ENCODE data around the gene CCM2.

The CCM2 gene

DNA sequence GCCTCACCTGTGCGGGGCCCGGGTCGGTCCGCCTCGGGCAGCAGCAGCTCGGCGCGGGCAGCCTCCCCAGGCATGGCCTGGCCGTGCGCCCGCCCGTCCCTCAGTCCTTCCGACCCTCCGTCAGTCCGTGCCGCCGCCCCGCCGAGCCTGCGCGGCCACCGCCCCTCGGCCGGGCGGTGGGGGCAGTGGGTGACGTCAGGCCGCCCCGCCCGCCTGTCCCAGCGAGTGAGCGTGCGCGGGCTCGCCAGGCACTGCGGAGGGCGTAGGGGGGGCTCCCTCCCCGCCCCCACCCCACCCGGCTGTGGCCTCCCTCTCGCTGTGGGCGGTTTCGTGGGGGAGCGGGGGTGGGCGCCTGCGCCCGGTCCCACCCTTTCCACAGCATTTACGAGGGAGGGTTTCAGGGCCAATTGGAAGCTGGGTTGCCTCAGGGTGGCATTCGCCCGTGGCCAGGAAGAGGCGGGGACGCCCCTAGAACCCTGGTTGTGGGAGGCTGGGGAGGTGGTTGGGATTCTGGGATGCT lies 88.9 kb downstream of the CCM2 start, which contains the start of gene NACAD:
TSS of gene NACAD (minus strand) at position 149 of the 520 bp plus-strand sequence. CDS start at position 74, 75 bp downstream.
- WGBS (ENCODE audit: insufficient coverage): 0% methylated on average over 29 of the region's 50 CpGs
- H3K36me3 ChIP-seq (ENCODE audit: control insufficient read depth in 4 of 4, insufficient read depth in 4 of 4, low read length in 3 of 4): no peaks in the 10 kb centered on the region
- peaks cover 4 to 34% (median 9%) of the 10 kb centered on the region in 5 experiments for H3K27me3 ChIP-seq (replicated peaks in 2 of 5; ENCODE audit: control insufficient read depth in 4 of 5, insufficient read depth in 5 of 5, low read length in 4 of 5)
- peak in 2 of 3 donors; percentile 41 to 54 for DNase-seq
- H3K4me3 ChIP-seq (ENCODE audit: control insufficient read depth in 1 of 7, extremely low read depth in 1 of 7, insufficient read depth in 4 of 7, low read depth in 2 of 7, low read length in 6 of 7): peak within 1 kb of the TSS in 6 of 7 experiments; percentile 36 to 70 (median 48)
- peaks cover 0 to 2% (median 0%) of the 10 kb centered on the region in 5 experiments for H3K9me3 ChIP-seq (ENCODE audit: control extremely low read depth in 1 of 5, control insufficient read depth in 4 of 5, insufficient read depth in 2 of 5, low read depth in 1 of 5, low read length in 4 of 5)
- no peak within 1 kb of the TSS for H3K27ac ChIP-seq (ENCODE audit: insufficient read depth in 1 of 2, low read depth in 1 of 2, low read length in 2 of 2, poor library complexity in 1 of 2, severe bottlenecking in 2 of 2)
- peaks cover 0 to 8% (median 6%) of the 10 kb centered on the region in 4 experiments for H3K4me1 ChIP-seq (ENCODE audit: control extremely low read depth in 1 of 4, control insufficient read depth in 4 of 4, insufficient read depth in 4 of 4, low read length in 3 of 4)
- POLR2A ChIA-PET: no interaction called here
- CTCF ChIA-PET: no interaction called here

DNA sequence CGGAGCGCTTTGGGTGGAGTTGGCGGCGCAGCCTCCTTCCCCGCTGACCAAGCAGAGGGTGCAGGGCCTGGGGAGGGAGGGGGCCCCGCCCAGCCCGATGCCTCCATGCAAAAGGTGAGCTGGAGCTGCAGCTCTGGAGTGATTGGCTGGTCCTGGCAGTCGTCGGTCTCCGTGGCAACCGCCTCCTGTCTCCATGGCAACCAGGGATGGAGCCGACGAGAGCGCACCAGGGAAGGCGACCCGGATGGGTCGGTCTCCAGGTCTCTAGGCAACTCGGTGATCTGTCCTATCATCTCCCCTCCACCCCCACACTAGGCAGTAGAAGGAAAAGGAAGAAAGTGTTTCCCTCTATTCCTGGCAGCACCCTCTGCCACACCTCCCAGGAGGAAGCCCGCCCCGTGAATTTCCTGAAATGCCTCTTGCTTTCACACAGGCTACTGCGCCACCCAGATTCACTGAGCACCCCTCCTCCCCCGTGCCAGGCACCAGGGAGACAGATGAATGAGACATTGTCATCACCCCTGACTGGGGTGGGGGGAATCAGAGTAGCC lies 89.4 kb downstream of the CCM2 start:
- POLR2A ChIA-PET: no interaction called here
- Histone ChIP-seq H3K27me3 (replicated peaks in 2 of 5; ENCODE audit: control insufficient read depth in 4 of 5, insufficient read depth in 5 of 5, low read length in 4 of 5) (peaks cover 4 to 34% (median 9%) of the 10 kb centered on the region in 5 experiments), H3K4me3 (ENCODE audit: control insufficient read depth in 1 of 7, extremely low read depth in 1 of 7, insufficient read depth in 4 of 7, low read depth in 2 of 7, low read length in 6 of 7) (peak overlapping the region in 5 of 7 experiments; percentile 36 to 70 (median 56)), H3K36me3 (ENCODE audit: control insufficient read depth in 4 of 4, insufficient read depth in 4 of 4, low read length in 3 of 4) (no peaks in the 10 kb centered on the region), H3K9me3 (ENCODE audit: control extremely low read depth in 1 of 5, control insufficient read depth in 4 of 5, insufficient read depth in 2 of 5, low read depth in 1 of 5, low read length in 4 of 5) (peaks cover 0 to 2% (median 0%) of the 10 kb centered on the region in 5 experiments), H3K27ac (ENCODE audit: insufficient read depth in 1 of 2, low read depth in 1 of 2, low read length in 2 of 2, poor library complexity in 1 of 2, severe bottlenecking in 2 of 2) (no peak overlapping the region), H3K4me1 (ENCODE audit: control extremely low read depth in 1 of 4, control insufficient read depth in 4 of 4, insufficient read depth in 4 of 4, low read length in 3 of 4) (peaks cover 0 to 8% (median 6%) of the 10 kb centered on the region in 4 experiments)
- CTCF ChIA-PET: no interaction called here
- peak; percentile 24 to 58 (median 54) for DNase-seq
- WGBS (ENCODE audit: insufficient coverage): no CpG with 5 or more reads among the region's 22 CpGs

GRCh38 chr7:45092100-45092930 lies 92.3 kb downstream of the CCM2 start:
- Histone ChIP-seq H3K27me3 (replicated peaks in 2 of 5; ENCODE audit: control insufficient read depth in 4 of 5, insufficient read depth in 5 of 5, low read length in 4 of 5) (peaks cover 4 to 34% (median 9%) of the 10 kb centered on the region in 5 experiments), H3K36me3 (ENCODE audit: control insufficient read depth in 4 of 4, insufficient read depth in 4 of 4, low read length in 3 of 4) (no peaks in the 10 kb centered on the region), H3K4me3 (ENCODE audit: control insufficient read depth in 1 of 7, extremely low read depth in 1 of 7, insufficient read depth in 4 of 7, low read depth in 2 of 7, low read length in 6 of 7) (no peak overlapping the region), H3K9me3 (ENCODE audit: control extremely low read depth in 1 of 5, control insufficient read depth in 4 of 5, insufficient read depth in 2 of 5, low read depth in 1 of 5, low read length in 4 of 5) (peaks cover 0 to 6% (median 0%) of the 10 kb centered on the region in 5 experiments), H3K4me1 (ENCODE audit: control extremely low read depth in 1 of 4, control insufficient read depth in 4 of 4, insufficient read depth in 4 of 4, low read length in 3 of 4) (peaks cover 0 to 8% (median 6%) of the 10 kb centered on the region in 4 experiments), H3K27ac (ENCODE audit: insufficient read depth in 1 of 2, low read depth in 1 of 2, low read length in 2 of 2, poor library complexity in 1 of 2, severe bottlenecking in 2 of 2) (no peak overlapping the region)
- 77% methylated on average over 5 of the region's 7 CpGs for WGBS (ENCODE audit: insufficient coverage)
- POLR2A ChIA-PET: interaction anchor here (0.5 kb wide), 1 partner anchor 241 kb away, joined by 3 read pairs; no protein-coding TSS in a partner anchor
- DNase-seq: no peak
- CTCF ChIA-PET: interaction anchor here (0.6 to 1.0 kb wide), 2 partner anchors 17 to 20 kb away, joined by 3 to 4 read pairs; no protein-coding TSS in a partner anchor

DNA sequence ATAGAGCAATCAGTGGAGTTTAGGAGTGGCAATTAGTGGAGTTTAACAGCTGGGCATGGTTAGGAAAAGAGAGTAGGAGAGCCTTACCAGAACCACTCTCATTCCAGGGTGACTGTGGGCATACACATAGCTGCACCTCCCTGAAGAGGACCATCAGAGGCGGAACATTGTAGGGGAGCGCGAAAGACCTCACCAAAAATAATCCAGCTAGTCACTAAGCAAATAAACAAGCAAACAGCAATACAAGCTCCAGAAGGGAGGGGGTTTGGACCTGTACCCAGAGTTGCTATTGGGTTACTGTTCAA lies 92.9 kb downstream of the CCM2 start:
- H3K36me3 ChIP-seq (ENCODE audit: control insufficient read depth in 4 of 4, insufficient read depth in 4 of 4, low read length in 3 of 4): no peaks in the 10 kb centered on the region
- 73% methylated on average over 3 of the region's 3 CpGs for WGBS (ENCODE audit: insufficient coverage)
- DNase-seq: no peak
- ChIA-PET CTCF (interaction anchor here (0.6 to 1.0 kb wide), 2 partner anchors 17 to 21 kb away, joined by 3 to 4 read pairs; no protein-coding TSS in a partner anchor), POLR2A (interaction anchor here (0.5 kb wide), 1 partner anchor 242 kb away, joined by 3 read pairs; no protein-coding TSS in a partner anchor)
- H3K4me1 ChIP-seq (ENCODE audit: control extremely low read depth in 1 of 4, control insufficient read depth in 4 of 4, insufficient read depth in 4 of 4, low read length in 3 of 4): peaks cover 0 to 8% (median 6%) of the 10 kb centered on the region in 4 experiments
- H3K9me3 ChIP-seq (ENCODE audit: control extremely low read depth in 1 of 5, control insufficient read depth in 4 of 5, insufficient read depth in 2 of 5, low read depth in 1 of 5, low read length in 4 of 5): peaks cover 0 to 6% (median 0%) of the 10 kb centered on the region in 5 experiments
- no peak overlapping the region for H3K27ac ChIP-seq (ENCODE audit: insufficient read depth in 1 of 2, low read depth in 1 of 2, low read length in 2 of 2, poor library complexity in 1 of 2, severe bottlenecking in 2 of 2)
- H3K4me3 ChIP-seq (ENCODE audit: control insufficient read depth in 1 of 7, extremely low read depth in 1 of 7, insufficient read depth in 4 of 7, low read depth in 2 of 7, low read length in 6 of 7): no peak overlapping the region
- peaks cover 4 to 32% (median 7%) of the 10 kb centered on the region in 5 experiments for H3K27me3 ChIP-seq (replicated peaks in 2 of 5; ENCODE audit: control insufficient read depth in 4 of 5, insufficient read depth in 5 of 5, low read length in 4 of 5)

DNA sequence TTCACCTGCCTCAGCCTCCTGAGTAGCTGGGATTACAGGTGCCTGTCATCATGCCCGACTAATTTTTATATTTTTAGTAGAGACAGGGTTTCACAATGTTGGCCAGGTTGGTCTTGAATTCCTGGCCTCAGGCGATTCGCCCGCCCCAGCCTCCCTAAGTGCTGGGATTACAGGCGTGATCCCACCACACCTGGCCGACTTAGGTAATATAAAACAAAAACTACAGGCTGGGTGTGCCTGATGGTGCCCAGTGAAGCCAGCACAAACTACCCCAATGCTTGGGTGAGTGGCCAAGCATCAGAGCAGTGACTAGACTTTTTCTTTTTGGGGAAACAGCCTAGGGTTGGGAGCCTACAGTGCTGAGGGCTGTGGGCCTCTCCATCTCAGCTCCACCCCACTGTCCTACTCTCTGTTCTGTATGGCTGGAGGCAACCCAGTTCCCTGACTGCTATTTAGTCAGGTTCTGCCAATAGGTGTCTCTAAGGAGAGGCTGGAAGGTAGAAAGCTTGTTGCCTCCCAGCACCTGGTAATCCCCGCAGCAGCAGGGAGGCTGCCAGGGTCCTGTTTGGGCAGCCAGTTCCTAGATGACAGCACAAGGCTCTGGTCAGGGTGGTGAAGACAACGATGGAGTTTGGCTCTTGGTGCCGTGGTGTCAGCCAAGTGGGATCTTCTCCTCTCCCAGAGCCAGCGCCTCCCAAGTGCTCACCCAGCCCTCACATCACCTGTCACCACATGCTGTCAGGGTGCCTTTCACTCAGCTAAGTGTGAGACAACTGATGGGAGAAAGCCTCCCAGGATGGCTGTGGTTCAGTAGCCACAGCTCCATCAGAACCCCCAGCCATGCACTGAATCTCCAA lies 99.2 kb downstream of the CCM2 start:
- H3K27me3 ChIP-seq (replicated peaks in 2 of 5; ENCODE audit: control insufficient read depth in 4 of 5, insufficient read depth in 5 of 5, low read length in 4 of 5): no peaks in the 10 kb centered on the region
- peaks cover 0 to 5% (median 0%) of the 10 kb centered on the region in 5 experiments for H3K9me3 ChIP-seq (ENCODE audit: control extremely low read depth in 1 of 5, control insufficient read depth in 4 of 5, insufficient read depth in 2 of 5, low read depth in 1 of 5, low read length in 4 of 5)
- no peaks in the 10 kb centered on the region for H3K4me1 ChIP-seq (ENCODE audit: control extremely low read depth in 1 of 4, control insufficient read depth in 4 of 4, insufficient read depth in 4 of 4, low read length in 3 of 4)
- ChIA-PET POLR2A (no interaction called here), CTCF (no interaction called here)
- no peak for DNase-seq
- H3K36me3 ChIP-seq (ENCODE audit: control insufficient read depth in 4 of 4, insufficient read depth in 4 of 4, low read length in 3 of 4): peaks cover 10 to 54% (median 45%) of the 10 kb centered on the region in 4 experiments
- H3K4me3 ChIP-seq (ENCODE audit: control insufficient read depth in 1 of 7, extremely low read depth in 1 of 7, insufficient read depth in 4 of 7, low read depth in 2 of 7, low read length in 6 of 7): no peak overlapping the region
- over 99% methylated on average over 8 of the region's 10 CpGs for WGBS (ENCODE audit: insufficient coverage)
- H3K27ac ChIP-seq (ENCODE audit: insufficient read depth in 1 of 2, low read depth in 1 of 2, low read length in 2 of 2, poor library complexity in 1 of 2, severe bottlenecking in 2 of 2): no peak overlapping the region

- WGBS (ENCODE audit: insufficient coverage): 97% methylated on average over 14 of the region's 16 CpGs
- DNase-seq: no peak
- Histone ChIP-seq H3K4me3 (ENCODE audit: control insufficient read depth in 1 of 7, extremely low read depth in 1 of 7, insufficient read depth in 4 of 7, low read depth in 2 of 7, low read length in 6 of 7) (no peak overlapping the region), H3K4me1 (ENCODE audit: control extremely low read depth in 1 of 4, control insufficient read depth in 4 of 4, insufficient read depth in 4 of 4, low read length in 3 of 4) (no peaks in the 10 kb centered on the region), H3K9me3 (ENCODE audit: control extremely low read depth in 1 of 5, control insufficient read depth in 4 of 5, insufficient read depth in 2 of 5, low read depth in 1 of 5, low read length in 4 of 5) (peaks cover 0 to 2% (median 0%) of the 10 kb centered on the region in 5 experiments), H3K27me3 (replicated peaks in 2 of 5; ENCODE audit: control insufficient read depth in 4 of 5, insufficient read depth in 5 of 5, low read length in 4 of 5) (no peaks in the 10 kb centered on the region), H3K27ac (ENCODE audit: insufficient read depth in 1 of 2, low read depth in 1 of 2, low read length in 2 of 2, poor library complexity in 1 of 2, severe bottlenecking in 2 of 2) (no peak overlapping the region), H3K36me3 (ENCODE audit: control insufficient read depth in 4 of 4, insufficient read depth in 4 of 4, low read length in 3 of 4) (peaks cover 15 to 63% (median 54%) of the 10 kb centered on the region in 4 experiments)
- ChIA-PET CTCF (no interaction called here), POLR2A (interaction anchor here (0.6 to 1.1 kb wide), 2 partner anchors 11 to 13 kb away, joined by 3 to 5 read pairs; partner anchors contain the start of gene TBRG4)
These were observed 100.1 kb downstream of the CCM2 start for GRCh38 chr7:45099891-45100760.

Measured in common myeloid progenitor, CD34-positive (primary cell).